Ramos (cell line): Measurements from ENCODE around the gene DHX57.
"Not testable (repeated sequence)": the region's sequence is repeated elsewhere in the genome, so short reads cannot be mapped to it uniquely, and the experiment has no call there.

Experiments used
- in situ Hi-C: fragments of 300-500 bp; cut with MboI; formaldehyde crosslinking; loops from one replicate; pipeline ENCODE4 v1.14.3; 2022; ENCODE audit warnings: low sequenced_read_pairs; ENCODE audit not compliant: unreplicated experiment

DHX57 gene

DNA sequence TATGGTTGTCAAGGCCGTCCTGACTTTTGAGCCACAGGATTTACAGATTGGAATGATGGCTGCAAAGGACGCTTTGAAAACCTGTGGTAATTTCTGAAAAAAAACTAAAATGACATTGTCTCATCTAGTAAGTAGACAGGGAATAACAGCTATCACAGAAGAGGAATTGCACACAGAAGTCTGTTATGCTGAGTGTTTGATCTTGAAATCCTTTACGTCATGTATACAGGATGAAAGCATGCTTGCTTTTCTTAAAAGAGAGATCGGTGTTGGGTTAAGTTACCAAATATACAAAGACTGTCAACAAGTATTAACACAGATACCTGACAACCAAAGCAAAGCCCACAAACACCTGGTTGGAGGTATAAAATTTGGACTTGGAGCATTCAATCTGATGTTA lies 112.0 kb downstream of the DHX57 start:
- in situ Hi-C loops: no loop called here

DNA sequence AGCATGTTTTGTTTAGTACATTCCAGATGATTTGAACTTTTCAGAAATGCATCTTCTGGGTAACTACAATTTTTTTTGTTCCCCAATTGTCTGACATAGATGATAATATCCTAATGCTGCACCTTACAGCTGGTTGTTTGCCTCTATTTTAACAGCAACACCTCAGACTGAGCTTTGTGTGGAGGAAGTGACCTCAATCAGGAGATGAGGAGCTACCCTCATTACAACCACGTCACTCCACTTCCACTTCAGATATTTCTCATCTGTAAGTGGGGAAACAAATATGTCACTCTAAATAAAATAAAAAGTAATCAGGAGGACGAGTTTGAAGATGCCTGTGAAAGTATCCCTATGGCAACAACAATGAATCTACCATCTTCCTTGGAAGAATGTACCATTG lies 112.5 kb downstream of the DHX57 start:
- in situ Hi-C loops: no loop called here

DNA sequence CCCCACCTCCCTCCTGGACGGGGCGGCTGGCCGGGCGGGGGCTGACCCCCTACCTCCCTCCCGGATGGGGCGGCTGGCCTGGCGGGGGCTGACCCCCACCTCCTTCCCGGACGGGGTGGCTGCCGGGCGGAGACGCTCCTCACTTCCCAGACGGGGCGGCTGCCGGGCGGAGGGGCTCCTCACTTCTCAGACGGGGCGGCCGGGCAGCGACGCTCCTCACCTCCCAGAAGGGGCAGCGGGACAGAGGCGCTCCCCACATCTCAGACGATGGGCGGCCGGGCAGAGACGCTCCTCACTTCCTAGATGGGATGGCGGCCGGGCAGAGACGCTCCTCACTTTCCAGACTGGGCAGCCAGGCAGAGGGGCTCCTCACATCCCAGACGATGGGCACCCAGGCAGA lies 119.8 kb downstream of the DHX57 start:
- in situ Hi-C loops: not testable (repeated sequence)

DNA sequence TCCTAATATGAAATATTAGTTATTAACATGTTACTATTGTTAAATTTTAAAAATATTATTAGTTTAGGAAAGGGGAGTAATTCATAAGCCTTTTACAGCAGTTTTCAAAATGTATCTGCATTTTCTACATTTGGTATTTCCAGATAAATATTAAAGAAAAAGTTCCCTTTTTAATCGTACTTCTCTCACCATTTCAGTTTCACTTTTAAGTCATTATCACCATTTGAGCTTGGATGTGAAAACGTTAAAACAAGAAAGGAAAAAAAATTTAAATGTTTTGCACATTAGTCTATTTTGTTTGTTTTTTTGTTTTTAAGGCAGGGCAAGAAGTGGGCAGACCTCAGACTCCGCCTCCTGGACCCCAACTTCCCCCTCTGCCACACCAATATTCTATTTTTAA lies 121.2 kb downstream of the DHX57 start:
- in situ Hi-C loops: no loop called here

DNA sequence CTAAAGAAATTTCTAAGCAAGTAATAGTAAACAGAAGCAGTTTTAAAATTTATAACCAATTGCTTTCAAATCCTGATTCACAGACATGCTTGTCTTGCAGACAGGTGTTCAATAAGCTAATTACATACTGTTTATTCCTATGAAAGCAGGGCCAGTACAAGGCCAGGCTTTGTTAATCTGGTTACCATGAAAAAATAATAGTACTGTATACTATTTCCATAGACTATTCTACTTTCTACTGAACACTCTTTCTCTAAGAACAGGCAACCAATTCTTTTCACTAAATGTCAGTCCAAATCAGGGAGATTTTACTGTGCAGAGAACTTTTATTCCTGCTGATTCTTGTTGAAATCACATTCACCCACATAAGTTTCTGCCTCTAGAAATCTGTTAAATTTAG lies 121.7 kb downstream of the DHX57 start:
- in situ Hi-C loops: no loop called here

DNA sequence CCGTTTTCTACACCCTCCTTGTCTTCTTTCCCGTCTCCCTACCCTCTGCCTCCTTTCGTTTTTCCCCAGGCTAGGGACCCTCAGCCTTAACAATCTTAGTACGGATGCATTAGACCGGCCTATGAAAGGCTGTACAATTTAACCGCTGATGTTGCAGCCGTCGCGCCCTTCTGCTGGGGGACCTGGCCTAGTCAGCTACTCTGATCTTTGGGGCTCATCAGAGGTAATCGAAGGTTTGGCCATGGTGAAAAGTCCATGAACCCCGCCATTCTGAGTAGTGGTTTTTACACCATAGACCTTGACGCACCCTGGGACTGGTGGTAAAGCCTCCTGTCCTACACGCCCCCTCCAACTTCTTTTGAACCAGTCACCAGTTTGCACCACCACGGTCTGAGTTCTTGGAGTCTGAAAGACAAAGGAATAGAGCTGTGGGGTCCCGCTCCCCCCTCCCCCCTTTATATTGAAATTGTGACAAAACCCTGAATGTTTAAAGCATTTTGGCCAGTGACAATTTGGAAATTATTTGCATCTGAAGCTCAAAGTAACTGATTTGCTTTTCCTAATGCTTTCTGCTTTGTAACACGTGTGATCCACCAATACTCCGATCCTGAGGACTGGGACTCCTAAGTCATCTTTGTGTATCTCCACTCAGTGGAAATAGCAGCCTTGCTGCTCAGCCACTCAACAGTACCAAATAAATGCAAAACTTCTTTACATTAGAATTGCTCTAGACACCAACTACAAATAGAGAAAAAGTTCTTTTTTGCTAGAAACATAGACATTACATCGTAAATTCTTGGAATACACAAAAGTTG lies 123.9 kb downstream of the DHX57 start:
- in situ Hi-C loops: no loop called here

DNA sequence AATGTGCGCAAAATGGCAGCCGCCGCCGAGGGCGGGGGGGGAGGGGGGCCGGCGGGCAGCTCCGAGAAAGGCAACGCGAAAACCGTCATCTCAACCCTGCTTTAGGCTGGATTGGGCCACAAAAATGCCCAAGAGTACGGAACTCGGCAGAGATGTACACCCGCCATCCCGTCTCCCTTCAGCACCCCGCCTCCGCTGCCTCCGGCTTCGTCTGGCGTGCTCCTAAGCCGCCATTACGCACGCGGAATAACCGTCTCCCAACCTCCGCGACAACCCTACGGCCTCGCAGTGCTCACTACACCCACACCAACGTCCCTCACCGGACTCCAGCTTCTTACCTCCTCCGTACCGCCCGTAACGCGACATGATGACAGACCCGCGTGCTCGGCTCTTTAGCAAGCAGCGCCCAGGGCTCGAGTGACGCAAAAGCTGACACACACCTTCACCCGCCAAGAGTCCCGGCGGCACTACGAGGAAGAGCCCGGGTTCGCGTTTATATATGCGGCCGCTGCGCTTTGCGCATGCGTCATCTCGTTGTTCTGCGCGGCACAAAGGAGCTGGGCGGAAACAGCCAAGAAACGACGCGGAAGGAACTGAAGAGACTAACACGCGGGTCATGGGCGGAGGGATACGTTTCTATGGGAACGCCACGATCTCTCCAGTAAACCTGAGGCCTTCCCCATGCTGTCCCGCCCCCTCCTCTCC lies 124.7 kb downstream of the DHX57 start, which contains the start of gene SRSF7:
TSS of gene SRSF7 (minus strand) at position 471 of the 705 bp plus-strand sequence. CDS start at position 366, 105 bp downstream.
- in situ Hi-C loops: no loop called here

DNA sequence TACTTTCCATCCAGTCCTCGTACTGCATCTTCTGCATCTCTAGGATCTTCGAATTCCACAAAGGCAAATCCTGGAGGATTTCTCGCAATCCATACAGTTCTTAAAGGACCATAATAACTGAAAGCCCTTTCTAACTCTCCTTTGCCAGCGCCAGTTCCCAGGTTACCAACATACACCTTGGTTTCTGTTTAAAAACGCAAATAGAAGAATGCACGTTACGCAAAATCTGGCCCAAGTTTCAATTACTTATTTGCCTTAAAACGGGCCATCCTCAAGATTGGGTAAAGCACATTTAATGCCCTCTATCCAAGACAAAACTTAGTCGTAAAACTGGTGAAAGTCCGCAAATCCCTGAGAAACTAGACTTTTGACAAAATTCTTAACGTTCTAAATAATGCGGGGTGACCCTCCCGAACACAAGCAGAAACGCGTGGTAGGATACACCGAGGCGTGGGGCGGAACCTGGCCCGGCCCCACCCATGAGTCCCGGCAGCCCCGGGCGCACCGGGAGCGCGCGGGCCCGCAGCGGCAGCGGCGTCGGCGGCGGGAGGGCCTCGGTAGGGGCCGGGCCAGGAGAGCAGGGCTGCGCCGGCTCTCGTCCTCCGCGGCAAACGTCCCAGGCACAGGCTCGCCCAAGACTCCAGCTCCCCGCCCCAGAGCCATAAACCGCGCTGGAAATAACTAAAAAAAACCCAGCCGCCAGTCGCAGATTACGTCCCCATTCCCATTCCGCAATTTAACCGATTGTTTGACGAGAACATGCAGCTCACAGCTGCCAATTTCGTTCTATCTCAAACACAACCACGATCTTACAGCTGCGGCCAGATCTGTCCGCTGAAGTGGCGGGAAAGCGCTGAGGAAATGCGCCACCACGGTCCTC lies 125.5 kb downstream of the DHX57 start:
- in situ Hi-C loops: no loop called here

DNA sequence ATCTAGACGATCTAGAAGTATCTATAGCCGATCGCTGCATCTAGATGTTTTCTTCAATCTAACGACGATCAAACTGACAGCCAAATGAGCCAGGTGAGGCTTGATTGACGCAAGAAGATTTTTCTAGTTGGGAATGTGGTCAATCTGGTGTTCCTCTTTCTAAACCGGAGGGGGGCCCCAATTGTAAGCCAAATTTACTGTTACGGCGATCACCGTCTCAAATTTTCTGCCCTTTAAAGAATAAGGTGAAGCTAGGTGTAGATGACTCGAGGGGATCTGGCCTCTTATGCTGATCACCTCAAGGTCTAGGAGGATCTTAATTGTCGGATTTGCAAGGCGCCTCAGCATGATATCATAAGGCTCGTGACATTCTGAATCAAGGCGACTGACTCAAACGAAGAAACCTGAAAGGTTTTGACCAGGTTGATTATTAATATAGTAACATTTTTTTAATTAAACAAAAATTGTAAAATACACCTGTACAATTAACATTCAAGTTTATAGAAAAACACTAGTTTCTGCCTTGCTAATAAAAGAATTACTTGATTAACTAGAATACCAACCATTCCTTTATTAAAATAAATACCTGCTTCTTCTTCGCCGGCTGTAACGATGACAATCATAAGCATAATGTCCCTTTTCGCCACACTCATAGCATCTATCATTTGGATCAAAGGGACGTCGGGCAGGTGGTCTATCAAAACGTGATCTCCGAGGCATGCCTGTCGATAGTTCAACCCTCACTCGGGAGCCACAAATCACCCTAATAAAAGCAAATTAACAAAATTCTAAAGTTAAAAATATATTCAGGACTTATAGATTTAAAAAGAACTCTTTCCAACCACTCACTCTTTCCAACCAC lies 126.6 kb downstream of the DHX57 start:
- in situ Hi-C loops: loop anchor here (25.0 kb wide), 1 partner anchor 437 kb away; no protein-coding TSS in a partner anchor

DNA sequence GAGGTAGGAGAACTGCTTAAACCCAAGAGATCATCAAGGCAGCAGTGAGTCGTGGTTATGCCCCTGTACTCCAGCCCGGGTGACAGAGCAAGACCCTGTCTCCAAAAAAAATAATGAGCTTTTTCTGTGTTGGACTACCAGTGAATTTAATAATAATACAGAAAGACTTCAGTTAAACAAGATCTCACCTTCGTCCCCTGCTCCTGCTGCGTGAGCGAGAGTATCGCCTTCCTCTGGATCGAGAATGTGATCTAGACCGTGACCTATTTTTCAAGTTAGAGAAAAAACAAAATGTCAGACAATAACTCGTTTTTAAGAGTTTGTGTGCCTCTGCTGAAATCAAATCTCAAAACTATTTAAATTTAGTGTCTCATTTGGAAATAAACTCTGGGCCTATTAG lies 127.3 kb downstream of the DHX57 start:
- in situ Hi-C loops: loop anchor here (25.0 kb wide), 1 partner anchor 436 kb away; no protein-coding TSS in a partner anchor

DNA sequence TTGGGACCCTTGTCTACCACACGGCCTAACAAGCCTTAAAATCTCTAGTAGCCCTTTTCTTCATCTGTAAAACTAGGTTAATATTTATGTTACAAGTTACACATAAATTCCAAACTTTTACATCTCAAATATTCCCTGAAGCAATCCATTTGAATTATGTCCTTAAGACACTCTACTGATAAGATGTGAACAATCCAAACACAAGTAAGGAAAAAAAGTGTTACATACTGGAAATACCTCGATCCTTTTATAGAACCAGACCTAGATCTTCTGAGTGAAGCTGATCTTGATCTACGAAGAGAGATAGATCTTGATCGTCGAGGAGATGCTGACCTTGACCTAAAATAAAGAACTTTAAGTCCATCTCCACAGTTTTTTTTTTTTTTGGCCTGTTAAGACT lies 127.9 kb downstream of the DHX57 start:
- in situ Hi-C loops: loop anchor here (25.0 kb wide), 1 partner anchor 436 kb away; no protein-coding TSS in a partner anchor
